ENCODE results near the gene C2orf74. TPM values are rescaled to one million over a fixed set of nuclear protein-coding genes. Genes with fewer than 3 reads are reported as not detected.
"Not testable (repeated sequence)": the region's sequence is repeated elsewhere in the genome, so short reads cannot be mapped to it uniquely, and the experiment has no call there.

The C2orf74 gene
- total RNA-seq, 1 donor from 2014 or later: 15.1 TPM

DNA sequence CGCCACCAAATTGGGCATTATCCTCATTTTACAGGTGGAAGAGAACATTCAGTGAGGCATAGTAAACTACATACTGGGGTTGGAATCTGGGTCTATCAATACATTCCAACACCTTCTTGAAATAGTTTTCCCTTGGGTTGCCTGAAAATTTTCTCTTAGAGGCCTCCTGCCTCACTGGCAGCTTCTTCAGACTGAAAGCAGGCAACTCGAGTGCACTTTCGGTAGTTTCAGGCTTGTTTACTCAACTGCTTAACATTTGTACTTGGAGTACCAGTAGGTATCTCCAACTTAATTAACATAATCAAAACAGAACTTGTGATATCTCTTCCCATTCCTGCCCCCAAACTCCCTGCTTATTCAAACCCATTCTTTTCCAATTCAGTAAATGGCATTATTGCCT, 36.2 kb upstream of the C2orf74 start:
- Mint-ChIP-seq H3K9me3 (ENCODE audit: unreplicated experiment) (peaks cover 2% of the 10 kb centered on the region), H3K27ac (ENCODE audit: unreplicated experiment) (no peak overlapping the region), H3K36me3 (ENCODE audit: unreplicated experiment) (peaks cover 5% of the 10 kb centered on the region), H3K4me3 (ENCODE audit: unreplicated experiment) (no peak overlapping the region), H3K27me3 (ENCODE audit: unreplicated experiment) (peaks cover 3% of the 10 kb centered on the region), H3K4me1 (ENCODE audit: low read depth, unreplicated experiment) (no peaks in the 10 kb centered on the region)
- DNase-seq: no peak
- no peak for TF ChIP-seq CTCF (IDR thresholded peaks at IDR 0.05; ENCODE audit: partially characterized antibody, unreplicated experiment)

GRCh38 chr2:61128122-61128521, 33.9 kb upstream of the C2orf74 start:
- not testable (repeated sequence) for H3K27ac Mint-ChIP-seq (ENCODE audit: unreplicated experiment); H3K27me3 Mint-ChIP-seq (ENCODE audit: unreplicated experiment); DNase-seq; H3K36me3 Mint-ChIP-seq (ENCODE audit: unreplicated experiment); H3K4me3 Mint-ChIP-seq (ENCODE audit: unreplicated experiment); H3K9me3 Mint-ChIP-seq (ENCODE audit: unreplicated experiment); H3K4me1 Mint-ChIP-seq (ENCODE audit: low read depth, unreplicated experiment)

DNA sequence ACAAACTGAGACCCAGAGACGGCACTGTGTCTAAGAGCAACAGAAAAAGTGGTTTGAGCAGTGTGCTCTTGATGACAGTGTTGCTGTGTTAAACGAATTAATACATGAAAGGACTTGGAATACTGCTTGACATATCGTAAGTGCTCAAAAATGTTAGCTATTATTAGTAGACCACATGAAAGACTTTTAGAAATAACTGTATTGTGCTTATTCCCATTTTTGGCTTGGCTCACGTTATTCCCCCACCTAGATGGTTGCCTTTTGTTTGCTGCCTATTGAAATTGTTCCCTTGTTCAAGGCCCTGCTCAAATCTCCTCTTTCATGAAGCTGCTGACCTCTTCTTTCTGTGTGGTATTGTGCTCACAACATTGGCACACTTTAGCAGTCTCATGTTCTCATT, 27.8 kb upstream of the C2orf74 start:
- Mint-ChIP-seq H3K4me1 (ENCODE audit: low read depth, unreplicated experiment) (no peaks in the 10 kb centered on the region), H3K9me3 (ENCODE audit: unreplicated experiment) (no peaks in the 10 kb centered on the region), H3K4me3 (ENCODE audit: unreplicated experiment) (no peak overlapping the region), H3K27me3 (ENCODE audit: unreplicated experiment) (peaks cover 2% of the 10 kb centered on the region), H3K36me3 (ENCODE audit: unreplicated experiment) (no peaks in the 10 kb centered on the region), H3K27ac (ENCODE audit: unreplicated experiment) (no peak overlapping the region)
- TF ChIP-seq CTCF (IDR thresholded peaks at IDR 0.05; ENCODE audit: partially characterized antibody, unreplicated experiment): no peak
- no peak for DNase-seq

GRCh38 chr2:61135510-61135909, 26.5 kb upstream of the C2orf74 start:
- H3K36me3 Mint-ChIP-seq (ENCODE audit: unreplicated experiment): no peaks in the 10 kb centered on the region
- H3K4me3 Mint-ChIP-seq (ENCODE audit: unreplicated experiment): no peak overlapping the region
- H3K9me3 Mint-ChIP-seq (ENCODE audit: unreplicated experiment): no peaks in the 10 kb centered on the region
- peaks cover 2% of the 10 kb centered on the region for H3K27me3 Mint-ChIP-seq (ENCODE audit: unreplicated experiment)
- no peak overlapping the region for H3K27ac Mint-ChIP-seq (ENCODE audit: unreplicated experiment)
- no peak for DNase-seq
- H3K4me1 Mint-ChIP-seq (ENCODE audit: low read depth, unreplicated experiment): no peaks in the 10 kb centered on the region
- TF ChIP-seq CTCF (IDR thresholded peaks at IDR 0.05; ENCODE audit: partially characterized antibody, unreplicated experiment): no peak

- Mint-ChIP-seq H3K4me1 (ENCODE audit: low read depth, unreplicated experiment) (no peaks in the 10 kb centered on the region), H3K9me3 (ENCODE audit: unreplicated experiment) (no peaks in the 10 kb centered on the region), H3K27ac (ENCODE audit: unreplicated experiment) (no peak overlapping the region), H3K4me3 (ENCODE audit: unreplicated experiment) (no peak overlapping the region), H3K36me3 (ENCODE audit: unreplicated experiment) (no peaks in the 10 kb centered on the region), H3K27me3 (ENCODE audit: unreplicated experiment) (peaks cover 2% of the 10 kb centered on the region)
- TF ChIP-seq CTCF (IDR thresholded peaks at IDR 0.05; ENCODE audit: partially characterized antibody, unreplicated experiment): no peak
- no peak for DNase-seq
These were observed 23.1 kb upstream of the C2orf74 start for GRCh38 chr2:61138859-61139258.

- Mint-ChIP-seq H3K4me3 (ENCODE audit: unreplicated experiment) (no peak overlapping the region), H3K27me3 (ENCODE audit: unreplicated experiment) (peaks cover 6% of the 10 kb centered on the region), H3K27ac (ENCODE audit: unreplicated experiment) (no peak overlapping the region), H3K9me3 (ENCODE audit: unreplicated experiment) (peaks cover 4% of the 10 kb centered on the region), H3K36me3 (ENCODE audit: unreplicated experiment) (no peaks in the 10 kb centered on the region), H3K4me1 (ENCODE audit: low read depth, unreplicated experiment) (no peaks in the 10 kb centered on the region)
- no peak for TF ChIP-seq CTCF (IDR thresholded peaks at IDR 0.05; ENCODE audit: partially characterized antibody, unreplicated experiment)
- DNase-seq: no peak
These were observed 20.8 kb upstream of the C2orf74 start for GRCh38 chr2:61141151-61141550.
